ACHN (cell line): Measurements from ENCODE around the gene METTL16.
A peak's percentile ranks its signal among the peaks of the same experiment; 100 is the strongest.

Source experiments
- DNase-seq: peaks from one replicate; pipeline ENCODE4 v3.0.0-alpha.2; 2015
- in situ Hi-C: cut with HindIII; loops from 2 replicates; pipeline ENCODE4 v1.10.0; 2017; ENCODE audit warnings: low sequenced_read_pairs, low pct_ligation_motif_present, low pct_unique_long_range_greater_than_20kb

METTL16 gene

GRCh38 chr17:2392252-2393173 lies 119.2 kb downstream of the METTL16 start:
- in situ Hi-C loops: no loop called here
- peak; percentile 96 for DNase-seq

- no peak for DNase-seq
- in situ Hi-C loops: no loop called here
Measured at GRCh38 chr17:2391597-2392251, 120.0 kb downstream of the METTL16 start.

- no peak for DNase-seq
- in situ Hi-C loops: no loop called here
Measured at GRCh38 chr17:2390199-2390836, 121.4 kb downstream of the METTL16 start.

DNA sequence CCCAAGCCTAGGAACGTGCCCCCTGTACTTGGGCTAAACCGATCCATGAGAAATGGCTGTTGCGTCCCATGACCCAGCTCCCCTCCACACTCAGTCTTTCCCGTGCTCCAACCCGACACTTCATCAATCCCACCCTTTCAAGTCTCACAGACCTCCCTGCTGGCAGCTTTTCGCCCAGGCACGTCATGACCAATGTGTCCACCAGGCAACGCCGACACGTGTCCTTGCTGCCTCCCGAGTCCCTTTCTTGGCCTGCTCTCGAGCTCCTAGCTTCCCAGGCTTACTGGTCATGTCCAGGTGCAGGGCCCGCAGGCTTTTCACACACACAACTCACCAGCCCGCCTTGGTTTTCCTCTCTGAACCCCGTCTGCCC lies 123.0 kb downstream of the METTL16 start:
- no peak for DNase-seq
- in situ Hi-C loops: no loop called here

DNA sequence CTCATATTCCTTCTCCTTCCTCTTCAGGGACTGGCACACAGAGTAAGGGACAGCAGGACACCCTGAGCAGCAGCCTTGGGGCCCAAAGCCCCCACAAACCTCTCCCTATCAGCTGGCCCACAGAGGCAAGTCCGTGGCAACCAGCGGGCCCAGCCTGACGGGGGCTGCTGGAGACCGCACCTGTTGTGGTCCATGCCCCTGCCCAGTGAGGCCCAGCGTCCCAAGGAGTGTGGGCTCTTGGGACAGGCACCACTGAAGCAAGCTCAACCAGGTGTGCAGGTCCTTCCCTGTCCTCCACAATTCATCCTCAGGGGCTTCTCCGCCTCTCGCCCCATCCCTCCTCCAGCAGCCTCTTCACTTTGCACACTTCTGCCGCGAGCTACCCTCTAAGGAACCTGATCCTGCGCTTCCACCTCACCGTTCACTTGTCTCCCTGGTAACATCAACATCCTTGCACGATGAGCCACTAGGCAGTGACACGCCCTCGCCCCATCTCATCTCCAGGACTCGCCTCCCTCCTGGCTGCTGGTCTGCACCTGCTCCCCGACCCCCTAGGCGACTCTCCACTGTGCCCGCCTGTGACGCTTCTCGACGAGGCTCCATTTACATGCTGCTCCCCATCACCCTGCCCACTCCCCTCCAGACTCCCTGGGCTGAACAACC lies 123.5 kb downstream of the METTL16 start:
- in situ Hi-C loops: no loop called here
- no peak for DNase-seq

GRCh38 chr17:2387086-2388019 lies 124.3 kb downstream of the METTL16 start:
- in situ Hi-C loops: no loop called here

DNA sequence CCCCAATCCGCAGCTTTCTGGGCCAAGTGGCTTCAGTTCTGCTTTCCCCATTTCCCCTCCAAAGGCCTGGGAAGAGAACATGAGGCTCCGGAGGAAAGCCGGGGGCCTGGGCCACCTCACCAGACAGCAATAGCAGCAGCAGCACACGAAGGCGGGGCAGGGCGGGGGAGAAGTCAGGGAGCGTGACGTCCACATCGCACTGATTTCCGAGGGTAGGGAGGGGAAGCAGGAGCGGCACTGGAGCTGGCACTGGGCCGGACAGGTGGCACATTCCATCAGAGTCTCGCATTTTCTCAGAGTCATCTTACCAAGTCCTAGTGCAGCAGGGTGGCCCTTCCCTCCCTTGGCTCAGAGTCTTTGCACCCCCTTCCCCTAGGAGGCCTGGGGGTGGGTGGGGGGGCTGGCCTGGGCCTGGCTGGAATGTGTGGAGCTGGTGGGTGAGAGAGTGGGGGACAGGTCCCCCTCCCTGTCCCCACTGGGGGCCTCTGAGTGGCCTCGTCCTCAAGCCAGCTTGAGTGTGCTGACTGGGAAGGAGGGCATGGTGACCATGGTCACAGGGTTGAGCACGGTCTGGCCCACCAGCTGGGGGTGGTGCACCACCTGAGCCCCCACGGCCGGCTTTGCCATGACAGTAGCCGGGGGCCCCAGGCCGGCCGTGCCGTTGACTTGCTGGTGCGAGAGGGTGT lies 125.1 kb downstream of the METTL16 start:
- DNase-seq: no peak
- in situ Hi-C loops: no loop called here

More at GRCh38 chr17:2387086-2388019, 124.3 kb downstream of the METTL16 start:
- DNase-seq: no peak

DNA sequence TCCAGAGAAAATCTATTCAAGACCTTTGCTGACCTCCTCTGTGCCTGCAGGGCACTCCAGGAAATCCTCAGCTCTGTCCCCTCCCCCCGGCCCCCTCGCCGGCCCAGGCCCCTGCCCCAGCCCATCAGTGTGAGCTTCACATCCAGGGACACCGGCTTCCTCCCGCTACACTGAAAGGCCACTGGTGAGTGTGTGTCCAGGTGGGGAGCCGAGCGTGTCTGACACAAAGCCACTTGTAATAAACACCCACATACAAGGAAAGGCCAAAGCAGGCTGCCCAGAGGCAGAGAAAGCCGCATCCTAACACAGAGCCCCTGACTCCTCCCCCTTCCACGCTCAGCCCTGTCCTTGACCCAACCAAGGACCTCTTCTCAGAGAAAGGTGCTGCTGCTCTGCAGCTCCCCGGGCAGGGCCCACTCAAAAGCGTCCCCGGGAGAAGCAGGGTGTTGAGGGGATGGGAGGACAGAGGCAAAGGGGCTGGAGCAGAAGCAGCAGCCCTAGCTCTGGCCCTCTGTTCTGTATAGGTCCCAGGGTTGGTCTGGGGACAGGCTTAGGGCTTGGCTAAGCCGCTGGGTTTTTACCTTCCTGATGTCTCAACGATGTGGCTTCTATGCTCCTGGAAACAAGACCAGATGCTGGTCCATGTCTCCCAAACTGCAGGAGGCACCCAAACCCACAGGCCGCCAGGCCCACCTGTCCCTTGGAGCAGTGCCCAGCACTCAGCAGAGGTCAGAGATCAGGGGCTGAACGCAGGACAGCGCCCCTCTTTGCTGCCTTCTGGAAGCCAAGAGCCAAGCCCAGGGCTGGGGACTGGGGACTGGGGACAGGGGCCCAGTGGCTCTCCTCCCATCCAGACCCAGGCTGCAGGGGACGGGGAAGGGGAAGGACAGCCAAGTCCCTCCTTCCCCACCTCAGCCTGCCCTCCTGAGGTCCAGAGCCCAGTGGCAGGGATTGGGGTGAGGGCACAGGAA lies 126.2 kb downstream of the METTL16 start:
- in situ Hi-C loops: no loop called here
- DNase-seq: no peak

GRCh38 chr17:2384439-2385127 lies 127.1 kb downstream of the METTL16 start:
- DNase-seq: no peak
- in situ Hi-C loops: no loop called here

DNA sequence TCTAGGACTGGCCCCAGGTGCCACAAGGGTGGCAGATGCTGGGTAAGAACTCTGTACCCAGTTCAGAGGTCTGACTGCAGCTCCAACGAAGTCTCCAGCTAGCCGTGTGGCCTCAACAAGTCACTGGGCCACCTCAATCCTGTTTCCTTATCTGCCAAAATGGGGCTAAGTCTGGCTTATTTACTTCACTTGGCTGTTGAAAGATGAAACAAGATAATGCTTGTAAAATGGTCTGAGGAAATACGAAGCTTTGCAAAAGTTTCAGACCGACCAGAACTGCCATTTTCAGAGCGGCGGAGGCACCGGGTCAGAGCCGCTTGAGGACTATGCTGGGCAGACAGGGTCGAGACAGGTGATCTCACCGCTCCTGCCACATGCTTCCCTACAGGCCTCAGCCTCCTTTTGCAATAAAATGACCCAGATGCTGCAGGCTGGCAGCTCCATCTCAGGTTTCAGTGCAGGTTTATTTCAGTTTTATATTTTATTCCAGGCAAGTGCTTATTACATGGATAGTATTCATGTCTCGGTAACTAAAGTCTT lies 128.0 kb downstream of the METTL16 start:
- in situ Hi-C loops: no loop called here
- no peak for DNase-seq

- no peak for DNase-seq
- in situ Hi-C loops: no loop called here
Measured at GRCh38 chr17:2380950-2381649, 130.6 kb downstream of the METTL16 start.

GRCh38 chr17:2380226-2380922 lies 131.3 kb downstream of the METTL16 start:
- no peak for DNase-seq
- in situ Hi-C loops: no loop called here

DNA sequence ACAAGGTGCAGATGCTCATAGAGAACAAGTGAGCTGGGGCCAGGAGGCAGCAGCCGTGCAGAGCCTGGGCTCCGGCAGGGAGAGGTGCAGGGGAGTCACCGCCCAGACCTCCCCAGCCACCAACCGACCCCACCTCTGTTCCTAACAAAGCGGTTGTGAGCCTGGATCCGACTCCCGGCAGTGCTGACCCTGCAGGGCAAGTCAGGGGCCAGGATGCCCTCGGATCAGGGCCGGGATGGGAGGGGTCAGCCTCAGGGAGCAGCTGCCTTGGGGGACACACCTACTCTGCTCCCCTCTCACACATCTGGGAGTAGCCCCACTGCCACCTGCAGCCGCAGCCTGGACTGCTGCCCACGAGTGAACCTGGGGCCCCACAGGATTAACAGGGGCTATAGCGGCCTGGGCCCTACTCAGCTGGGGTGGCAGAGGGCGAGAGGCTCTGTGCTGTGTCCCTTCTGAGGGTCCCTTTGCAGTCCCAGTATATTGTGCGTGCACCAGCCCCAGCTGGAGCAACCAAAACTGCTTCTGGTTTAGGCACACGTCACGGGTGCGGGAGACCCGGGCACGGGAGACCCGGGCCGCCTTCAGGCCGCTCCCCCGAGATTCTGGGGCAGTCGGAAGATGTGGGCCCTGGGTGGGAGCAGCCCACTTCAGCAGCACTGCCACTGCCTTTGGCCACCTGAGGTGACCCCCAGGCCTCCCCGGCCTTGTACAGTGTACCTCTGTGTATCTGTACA lies 132.0 kb downstream of the METTL16 start:
- DNase-seq: no peak
- in situ Hi-C loops: no loop called here

DNA sequence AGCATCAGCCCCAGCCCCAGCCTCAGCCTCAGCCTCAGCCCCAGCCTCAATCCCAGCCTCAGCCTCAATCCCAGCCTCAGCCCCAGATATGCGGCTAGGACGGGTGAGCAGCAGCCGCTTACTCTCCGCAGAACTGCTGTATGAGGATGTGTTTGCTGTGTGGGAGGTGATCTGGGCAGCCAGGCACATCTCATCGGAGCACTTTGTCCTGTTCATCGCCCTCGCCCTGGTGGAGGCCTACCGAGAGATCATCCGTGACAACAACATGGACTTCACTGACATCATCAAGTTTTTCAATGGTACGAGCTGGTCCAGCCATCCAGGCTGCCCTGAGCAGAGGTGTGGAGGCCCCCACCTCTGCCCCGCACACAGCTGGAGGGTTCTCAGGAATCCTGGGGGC lies 132.8 kb downstream of the METTL16 start:
- in situ Hi-C loops: no loop called here
- DNase-seq: no peak
